ENCODE measurements around the gene RANBP3.

RANBP3 gene

GRCh38 chr19:5987077-5987818 is 9.3 kb upstream of the RANBP3 start:
- DNase-seq (ENCODE audit: low spot score) = peak; percentile 77

GRCh38 chr19:5985837-5986236 is 7.9 kb upstream of the RANBP3 start:
- peak; percentile 47 for DNase-seq (ENCODE audit: low spot score)

GRCh38 chr19:5985098-5985783 is 7.3 kb upstream of the RANBP3 start:
- DNase-seq (ENCODE audit: low spot score) = peak; percentile 94

- no peak for DNase-seq (ENCODE audit: low spot score)
Observed at GRCh38 chr19:5984600-5984999, 6.7 kb upstream of the RANBP3 start.

- no peak for DNase-seq (ENCODE audit: low spot score)
Observed at GRCh38 chr19:5983367-5983955, 5.5 kb upstream of the RANBP3 start.

- no peak for DNase-seq (ENCODE audit: low spot score)
Observed at GRCh38 chr19:5978606-5979552, 939 bp upstream of the RANBP3 start.

GRCh38 chr19:5977222-5977784 is 637 bp downstream of the RANBP3 start:
- DNase-seq (ENCODE audit: low spot score) = no peak

GRCh38 chr19:5976768-5977167 is 1.2 kb downstream of the RANBP3 start:
- no peak for DNase-seq (ENCODE audit: low spot score)

- DNase-seq (ENCODE audit: low spot score) = no peak
Observed at GRCh38 chr19:5975388-5975728, 2.6 kb downstream of the RANBP3 start.

GRCh38 chr19:5974721-5975387 is 3.1 kb downstream of the RANBP3 start:
- DNase-seq (ENCODE audit: low spot score) = no peak

- DNase-seq (ENCODE audit: low spot score) = peak; percentile 67
Observed at GRCh38 chr19:5973867-5974635, 3.9 kb downstream of the RANBP3 start.

GRCh38 chr19:5973376-5973775 is 4.6 kb downstream of the RANBP3 start:
- DNase-seq (ENCODE audit: low spot score) = no peak

GRCh38 chr19:5972355-5972731 is 5.6 kb downstream of the RANBP3 start:
- DNase-seq (ENCODE audit: low spot score) = no peak

- no peak for DNase-seq (ENCODE audit: low spot score)
Observed at GRCh38 chr19:5971714-5972354, 6.1 kb downstream of the RANBP3 start.

GRCh38 chr19:5969476-5969875 is 8.5 kb downstream of the RANBP3 start:
- no peak for DNase-seq (ENCODE audit: low spot score)

- DNase-seq (ENCODE audit: low spot score) = peak; percentile 49
Observed at GRCh38 chr19:5968431-5969373, 9.2 kb downstream of the RANBP3 start.

GRCh38 chr19:5967994-5968430 is 9.9 kb downstream of the RANBP3 start:
- peak; percentile 87 for DNase-seq (ENCODE audit: low spot score)

- no peak for DNase-seq (ENCODE audit: low spot score)
Observed at GRCh38 chr19:5967571-5967970, 10.4 kb downstream of the RANBP3 start.

GRCh38 chr19:5966941-5967340 is 11.0 kb downstream of the RANBP3 start:
- DNase-seq (ENCODE audit: low spot score) = no peak

Data from kidney tubule cell (primary cell).